OCI-LY7 (cell line): ENCODE results near the gene GID8.

Experiments used
- EZH2phosphoT487 ChIP-seq: fragments of 200-600 bp; sonication (generic); IDR thresholded peaks from 2 replicates; pipeline ENCODE4 v1.6.1; 2018; ENCODE audit warnings: low read depth, borderline replicate concordance, mild to moderate bottlenecking, mixed run types, antibody characterized with exemption, low read length, moderate library complexity, mixed read lengths
- TF ChIP-seq, protein P1 (sequence below): fragments of 200-600 bp; sonication (generic); conservative IDR thresholded peaks from 2 replicates; pipeline ENCODE4 v1.5.1; 2014; ENCODE audit warnings: mild to moderate bottlenecking, antibody characterized with exemption, low read length, moderate library complexity, mixed read lengths

DNA sequence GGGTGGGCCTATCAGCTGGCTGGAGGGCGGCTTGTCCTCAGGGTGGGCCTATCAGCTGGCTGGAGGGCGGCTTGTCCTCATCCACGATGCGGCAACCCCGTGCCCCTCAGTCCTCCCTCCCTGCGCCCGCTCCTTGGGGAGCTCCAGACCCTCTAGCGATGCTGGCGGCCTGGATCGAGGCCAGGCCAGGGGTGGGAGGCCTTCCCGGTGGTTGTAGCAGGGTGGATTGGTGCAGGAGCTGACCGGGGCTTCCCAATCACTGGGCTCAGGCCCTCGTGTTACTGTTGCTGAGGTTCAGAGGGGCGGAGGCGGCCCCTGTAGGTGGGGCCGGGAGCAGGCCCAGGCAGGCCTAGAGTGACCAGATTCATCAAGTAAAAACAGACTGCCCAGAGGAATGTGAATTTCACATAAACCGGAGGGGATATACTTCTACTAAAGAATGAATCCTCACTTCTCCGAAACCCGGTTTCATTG, 23.4 kb downstream of the GID8 start:
- TF ChIP-seq, protein P1, sequence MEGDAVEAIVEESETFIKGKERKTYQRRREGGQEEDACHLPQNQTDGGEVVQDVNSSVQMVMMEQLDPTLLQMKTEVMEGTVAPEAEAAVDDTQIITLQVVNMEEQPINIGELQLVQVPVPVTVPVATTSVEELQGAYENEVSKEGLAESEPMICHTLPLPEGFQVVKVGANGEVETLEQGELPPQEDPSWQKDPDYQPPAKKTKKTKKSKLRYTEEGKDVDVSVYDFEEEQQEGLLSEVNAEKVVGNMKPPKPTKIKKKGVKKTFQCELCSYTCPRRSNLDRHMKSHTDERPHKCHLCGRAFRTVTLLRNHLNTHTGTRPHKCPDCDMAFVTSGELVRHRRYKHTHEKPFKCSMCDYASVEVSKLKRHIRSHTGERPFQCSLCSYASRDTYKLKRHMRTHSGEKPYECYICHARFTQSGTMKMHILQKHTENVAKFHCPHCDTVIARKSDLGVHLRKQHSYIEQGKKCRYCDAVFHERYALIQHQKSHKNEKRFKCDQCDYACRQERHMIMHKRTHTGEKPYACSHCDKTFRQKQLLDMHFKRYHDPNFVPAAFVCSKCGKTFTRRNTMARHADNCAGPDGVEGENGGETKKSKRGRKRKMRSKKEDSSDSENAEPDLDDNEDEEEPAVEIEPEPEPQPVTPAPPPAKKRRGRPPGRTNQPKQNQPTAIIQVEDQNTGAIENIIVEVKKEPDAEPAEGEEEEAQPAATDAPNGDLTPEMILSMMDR: no peak
- no peak for TF ChIP-seq EZH2phosphoT487
